DOHH2 (cell line): Measurements from ENCODE around the gene DUSP1.

Source experiments
- H3F3A ChIP-seq: fragments of 200-600 bp; sonication (generic), shearing (Covaris generic); 2 replicates; pipeline ENCODE4 v1.6.0; 2016; ENCODE audit warnings: antibody characterized with exemption, mild to moderate bottlenecking; ENCODE audit not compliant: control insufficient read depth, insufficient read depth
- H3K27ac ChIP-seq: fragments of 200-600 bp; sonication (generic); 2 replicates; pipeline ENCODE4 v1.5.1; 2014; ENCODE audit warnings: low read depth, mild to moderate bottlenecking, low read length, moderate library complexity
- H3K27me3 ChIP-seq: fragments of 200-600 bp; sonication (generic); 2 replicates; pipeline ENCODE4 v1.6.1; 2014; ENCODE audit warnings: mild to moderate bottlenecking, low read length, mixed read lengths; ENCODE audit not compliant: control insufficient read depth
- H3K36me3 ChIP-seq: fragments of 200-600 bp; sonication (generic); 2 replicates; pipeline ENCODE4 v1.6.1; 2014; ENCODE audit warnings: mild to moderate bottlenecking, low read length, moderate library complexity, mixed read lengths; ENCODE audit not compliant: control insufficient read depth
- H3K4me1 ChIP-seq: fragments of 200-600 bp; sonication (generic); 2 replicates; pipeline ENCODE4 v1.6.1; 2014; ENCODE audit warnings: mild to moderate bottlenecking, low read length, mixed read lengths; ENCODE audit not compliant: control insufficient read depth
- H3K4me2 ChIP-seq: fragments of 200-600 bp; sonication (generic); 2 replicates; pipeline ENCODE4 v1.6.0; 2014; ENCODE audit warnings: mild to moderate bottlenecking, low read length, moderate library complexity
- H3K4me3 ChIP-seq: fragments of 200-600 bp; sonication (generic); 2 replicates; pipeline ENCODE4 v1.5.1; 2014; ENCODE audit warnings: mild to moderate bottlenecking, low read length, mixed read lengths
- H3K79me2 ChIP-seq: fragments of 200-600 bp; sonication (generic); 2 replicates; pipeline ENCODE4 v1.6.1; 2014; ENCODE audit warnings: mild to moderate bottlenecking, low read length, mixed read lengths; ENCODE audit not compliant: control insufficient read depth
- H3K9me2 ChIP-seq: fragments of 200-600 bp; sonication (generic); replicated peaks from 2 replicates; pipeline ENCODE4 v1.6.1; 2014; ENCODE audit warnings: mild to moderate bottlenecking, low read length, mixed read lengths; ENCODE audit not compliant: control insufficient read depth
- H3K9me3 ChIP-seq: fragments of 200-600 bp; sonication (generic); 2 replicates; pipeline ENCODE4 v1.6.1; 2014; ENCODE audit warnings: antibody characterized with exemption, low read length, mixed read lengths; ENCODE audit not compliant: control insufficient read depth, insufficient read depth
- H4K20me1 ChIP-seq: fragments of 200-600 bp; sonication (generic); 2 replicates; pipeline ENCODE4 v1.6.0; 2014; ENCODE audit warnings: low read depth, mild to moderate bottlenecking, antibody characterized with exemption, low read length, moderate library complexity; ENCODE audit not compliant: control insufficient read depth, insufficient read depth
- CTCF ChIP-seq: fragments of 200-600 bp; sonication (generic); IDR thresholded peaks from one replicate; pipeline ENCODE4 v1.5.1; 2014; ENCODE audit warnings: antibody characterized with exemption, mild to moderate bottlenecking, low read depth, low read length; ENCODE audit not compliant: poor library complexity, severe bottlenecking
- EZH2phosphoT487 ChIP-seq: fragments of 200-600 bp; sonication (generic); IDR thresholded peaks from 2 replicates; pipeline ENCODE4 v1.6.1; 2017; ENCODE audit warnings: borderline replicate concordance, mild to moderate bottlenecking, antibody characterized with exemption, low read length, moderate library complexity, mixed read lengths

Gene DUSP1

GRCh38 chr5:172735141-172735831, 35.7 kb downstream of the DUSP1 start:
- H3K4me2 ChIP-seq = no peak overlapping the region

GRCh38 chr5:172733974-172734346, 37.0 kb downstream of the DUSP1 start:
- no peaks in the 10 kb centered on the region for H3K9me3 ChIP-seq
- H3K79me2 ChIP-seq = no peaks in the 10 kb centered on the region
- no peaks in the 10 kb centered on the region for H3K36me3 ChIP-seq
- no peak for TF ChIP-seq EZH2phosphoT487
- TF ChIP-seq CTCF = no peak
- no peak overlapping the region for H3K27ac ChIP-seq
- H3K4me1 ChIP-seq = no peaks in the 10 kb centered on the region
- no peaks in the 10 kb centered on the region for H4K20me1 ChIP-seq
- H3F3A ChIP-seq = no peaks in the 10 kb centered on the region
- peaks cover 21% of the 10 kb centered on the region for H3K27me3 ChIP-seq
- no peak overlapping the region for H3K4me3 ChIP-seq
- no peaks in the 10 kb centered on the region for H3K9me2 ChIP-seq
- no peak overlapping the region for H3K4me2 ChIP-seq

More at GRCh38 chr5:172735141-172735831, 35.7 kb downstream of the DUSP1 start:
- no peaks in the 10 kb centered on the region for H3K9me3 ChIP-seq
- peaks cover 21% of the 10 kb centered on the region for H3K27me3 ChIP-seq
- no peaks in the 10 kb centered on the region for H3K36me3 ChIP-seq
- H3F3A ChIP-seq = no peaks in the 10 kb centered on the region
- no peak overlapping the region for H3K4me3 ChIP-seq
- TF ChIP-seq CTCF = no peak
- no peak for TF ChIP-seq EZH2phosphoT487
- no peaks in the 10 kb centered on the region for H3K4me1 ChIP-seq
- no peak overlapping the region for H3K27ac ChIP-seq
- H3K79me2 ChIP-seq = no peaks in the 10 kb centered on the region
- H3K9me2 ChIP-seq = no peaks in the 10 kb centered on the region
- no peaks in the 10 kb centered on the region for H4K20me1 ChIP-seq

- Histone ChIP-seq H3K4me3 (no peak overlapping the region), H3K36me3 (no peaks in the 10 kb centered on the region), H3K27ac (no peak overlapping the region), H3F3A (no peaks in the 10 kb centered on the region), H3K4me1 (no peaks in the 10 kb centered on the region), H3K4me2 (no peak overlapping the region), H3K79me2 (no peaks in the 10 kb centered on the region), H4K20me1 (no peaks in the 10 kb centered on the region), H3K27me3 (peaks cover 21% of the 10 kb centered on the region), H3K9me3 (no peaks in the 10 kb centered on the region), H3K9me2 (no peaks in the 10 kb centered on the region)
- TF ChIP-seq EZH2phosphoT487 (no peak), CTCF (no peak)
Measured at GRCh38 chr5:172733131-172733973, 37.6 kb downstream of the DUSP1 start.
